Midbrain (tissue), 1 donor: Measurements from ENCODE around the gene HDAC4.

Experiments
- DNase-seq: peaks from one replicate; lab custom pipeline; 2025; lab: John Stamatoyannopoulos, UW

HDAC4 gene

GRCh38 chr2:239349453-239350135 is 51.2 kb downstream of the HDAC4 start:
- no peak for DNase-seq

GRCh38 chr2:239348563-239349452 is 52.0 kb downstream of the HDAC4 start:
- DNase-seq, result peak; percentile 14

GRCh38 chr2:239346676-239347075 is 54.1 kb downstream of the HDAC4 start:
- DNase-seq, result no peak

GRCh38 chr2:239345251-239345650 is 55.6 kb downstream of the HDAC4 start:
- no peak for DNase-seq

- no peak for DNase-seq
Measured at GRCh38 chr2:239344857-239345216, 56.0 kb downstream of the HDAC4 start.

GRCh38 chr2:239343946-239344856 is 56.6 kb downstream of the HDAC4 start:
- peak; percentile 55 for DNase-seq

- DNase-seq, result no peak
Measured at GRCh38 chr2:239343460-239343859, 57.4 kb downstream of the HDAC4 start.

- no peak for DNase-seq
Measured at GRCh38 chr2:239341840-239342239, 59.0 kb downstream of the HDAC4 start.

GRCh38 chr2:239341146-239341732 is 59.6 kb downstream of the HDAC4 start:
- no peak for DNase-seq

- DNase-seq, result no peak
Measured at GRCh38 chr2:239339726-239340601, 60.9 kb downstream of the HDAC4 start.

GRCh38 chr2:239339241-239339640 is 61.6 kb downstream of the HDAC4 start:
- no peak for DNase-seq

GRCh38 chr2:239337877-239338484 is 62.8 kb downstream of the HDAC4 start:
- no peak for DNase-seq

GRCh38 chr2:239337122-239337876 is 63.5 kb downstream of the HDAC4 start:
- peak; percentile 7 for DNase-seq

GRCh38 chr2:239331560-239331959 is 69.3 kb downstream of the HDAC4 start:
- no peak for DNase-seq

GRCh38 chr2:239330836-239331235 is 70.0 kb downstream of the HDAC4 start:
- no peak for DNase-seq

- no peak for DNase-seq
Measured at GRCh38 chr2:239329972-239330572, 70.7 kb downstream of the HDAC4 start.

GRCh38 chr2:239329284-239329971 is 71.4 kb downstream of the HDAC4 start:
- DNase-seq, result peak; percentile 9

- DNase-seq, result peak; percentile 34
Measured at GRCh38 chr2:239328351-239329191, 72.2 kb downstream of the HDAC4 start.
